ENCODE results near the gene WDR70.
"Not testable (repeated sequence)": the region's sequence is repeated elsewhere in the genome, so short reads cannot be mapped to it uniquely, and the experiment has no call there.

The WDR70 gene

DNA sequence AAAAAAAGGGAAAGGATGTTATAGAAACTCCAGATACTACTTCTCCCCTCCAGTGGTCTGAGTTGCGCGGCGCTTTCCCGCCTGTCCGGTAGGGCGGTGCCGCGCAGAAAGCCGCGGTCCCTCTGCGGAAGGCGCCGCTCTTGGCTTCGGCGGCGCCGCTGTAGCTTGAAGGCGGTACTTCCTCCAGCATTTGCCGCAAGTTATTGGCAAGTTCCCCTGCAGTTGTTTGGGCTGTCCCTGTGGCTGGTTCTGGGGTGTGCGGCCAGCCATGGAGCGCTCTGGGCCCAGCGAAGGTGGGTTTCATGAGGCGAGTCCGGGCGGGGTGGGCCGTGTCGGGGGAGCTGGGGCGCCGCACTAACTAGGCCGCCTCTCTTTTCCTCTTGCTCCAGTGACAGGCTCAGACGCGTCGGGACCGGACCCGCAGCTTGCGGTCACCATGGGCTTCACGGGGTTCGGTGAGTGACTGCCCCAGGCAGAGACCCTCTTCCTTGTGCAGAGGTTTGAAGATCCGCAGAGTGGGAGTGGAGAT, at the start of gene WDR70:
Gene WDR70, plus strand, starts transcription at position 219 of the 529 bp plus-strand sequence. Its CDS starts 50 bp downstream, at position 269.
- peak; percentile 72 for DNase-seq

DNA sequence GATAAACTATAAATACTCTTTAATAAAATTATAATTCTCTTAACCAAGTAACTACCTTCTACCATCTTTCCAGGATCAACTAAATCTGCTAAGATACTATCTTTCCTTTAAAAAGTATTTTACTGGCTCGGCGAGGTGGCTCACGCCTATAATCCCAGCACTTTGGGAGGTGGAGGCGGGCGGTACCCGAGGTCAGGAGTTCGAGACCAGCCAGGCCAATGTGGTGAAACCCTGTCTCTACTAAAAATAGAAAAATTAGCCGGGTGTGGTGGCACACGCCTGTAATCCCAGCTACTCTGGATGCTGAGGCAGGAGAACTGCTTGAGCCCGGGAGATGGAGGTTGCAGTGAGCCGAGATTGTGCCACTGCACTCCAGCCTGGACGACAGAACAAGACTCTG, 44.4 kb upstream of the WDR70 start:
- not testable (repeated sequence) for DNase-seq

DNA sequence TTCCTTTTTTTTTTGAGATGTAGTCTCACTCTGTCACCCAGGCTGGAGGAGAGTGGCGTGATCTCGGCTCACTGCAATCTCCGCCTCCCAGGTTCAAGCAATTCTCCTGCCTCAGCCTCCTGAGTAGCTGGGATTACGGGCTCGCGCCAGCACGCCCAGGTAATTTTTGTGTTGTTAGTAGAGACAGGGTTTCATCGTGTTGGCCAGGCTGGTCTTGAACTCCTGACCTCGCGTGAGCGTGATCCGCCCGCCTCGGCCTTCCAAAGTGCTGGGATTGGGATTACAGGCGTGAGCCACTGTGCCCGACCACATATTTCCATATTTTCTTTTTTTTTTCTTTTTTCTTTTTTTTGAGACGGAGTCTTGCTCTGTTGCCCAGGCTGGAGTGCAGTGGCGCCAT, 36.4 kb upstream of the WDR70 start:
- not testable (repeated sequence) for DNase-seq

DNA sequence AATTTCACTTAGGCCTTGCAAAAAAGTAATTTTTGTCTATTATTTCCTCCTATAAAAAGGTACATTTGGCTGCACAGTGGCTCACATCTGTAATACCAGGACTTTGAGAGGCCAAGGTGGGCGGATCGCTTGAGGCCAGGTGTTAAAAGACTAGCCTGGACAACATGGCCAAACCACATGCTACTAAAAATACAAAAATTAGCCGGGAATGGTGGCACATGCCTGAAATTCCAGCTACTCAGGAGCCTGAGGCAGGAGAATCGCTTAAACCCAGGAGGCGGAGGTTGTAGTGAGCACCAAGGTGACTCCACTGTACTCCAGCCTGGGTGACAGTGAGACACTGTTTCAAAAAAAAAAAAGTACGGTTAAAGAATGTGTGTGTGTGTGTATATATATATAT, 24.0 kb upstream of the WDR70 start:
- DNase-seq, result no peak

DNA sequence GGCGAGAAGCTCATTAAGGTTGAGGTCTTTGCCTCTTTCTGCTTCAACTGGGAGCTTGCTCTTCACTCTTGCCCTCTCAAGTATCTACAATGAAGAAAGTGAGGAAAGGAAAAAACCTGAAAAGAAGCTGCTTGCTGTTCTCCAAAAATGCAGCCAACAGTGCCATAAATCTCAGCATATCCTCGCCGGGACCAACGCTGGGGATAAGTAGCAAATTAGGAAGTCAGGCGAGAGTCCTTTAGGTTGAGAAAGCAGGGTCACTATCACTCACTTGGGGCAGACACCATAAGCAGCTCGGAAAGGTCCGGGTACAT, 8.6 kb upstream of the WDR70 start:
- DNase-seq, result no peak

DNA sequence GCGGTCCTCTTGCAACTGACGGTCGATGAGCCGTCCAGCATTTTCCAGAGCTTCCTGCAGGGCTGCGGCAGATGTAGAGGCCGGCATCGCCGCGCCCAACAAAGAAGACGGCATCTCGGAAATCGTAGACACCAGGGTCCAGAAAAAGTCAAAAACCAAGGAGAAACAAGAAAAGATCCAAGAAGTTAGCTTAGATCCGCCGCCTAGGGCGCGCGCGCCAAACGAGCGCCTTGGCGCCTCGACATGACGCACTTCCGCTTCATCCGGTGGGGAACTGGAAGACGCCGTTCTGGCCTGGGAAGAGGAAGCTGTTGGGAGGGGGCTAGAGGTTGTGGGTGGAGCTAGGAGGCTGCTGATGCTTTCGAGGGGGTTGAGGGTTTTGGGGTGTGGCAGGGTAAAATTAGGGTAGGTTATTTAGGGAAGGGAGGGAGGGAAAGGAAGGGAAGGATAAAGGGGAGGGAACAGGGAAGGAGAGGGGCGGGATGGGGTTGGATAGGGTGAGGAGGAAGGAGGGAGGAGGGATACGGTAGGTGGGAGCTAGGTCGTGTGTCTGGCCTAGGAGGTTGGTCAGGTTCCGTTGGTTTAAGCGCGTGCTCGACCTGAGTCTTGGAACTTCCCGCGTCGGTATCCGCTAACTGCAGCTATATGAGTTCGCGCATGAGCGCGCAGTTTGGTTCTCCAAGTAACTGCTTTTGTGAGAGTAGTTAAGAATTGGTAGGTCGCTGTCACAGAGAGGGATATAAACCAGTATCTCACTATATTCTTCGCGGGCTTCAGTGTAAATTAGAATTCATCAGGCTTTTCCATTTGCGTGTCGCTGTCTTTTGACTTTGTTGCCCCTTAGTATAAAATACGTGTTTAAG, 8.0 kb upstream of the WDR70 start, which contains the start of gene NUP155:
Gene NUP155, minus strand, starts transcription at position 243 of the 863 bp plus-strand sequence. Its CDS starts 129 bp downstream, at position 114.
- DNase-seq, result peak; percentile 78 to 86

DNA sequence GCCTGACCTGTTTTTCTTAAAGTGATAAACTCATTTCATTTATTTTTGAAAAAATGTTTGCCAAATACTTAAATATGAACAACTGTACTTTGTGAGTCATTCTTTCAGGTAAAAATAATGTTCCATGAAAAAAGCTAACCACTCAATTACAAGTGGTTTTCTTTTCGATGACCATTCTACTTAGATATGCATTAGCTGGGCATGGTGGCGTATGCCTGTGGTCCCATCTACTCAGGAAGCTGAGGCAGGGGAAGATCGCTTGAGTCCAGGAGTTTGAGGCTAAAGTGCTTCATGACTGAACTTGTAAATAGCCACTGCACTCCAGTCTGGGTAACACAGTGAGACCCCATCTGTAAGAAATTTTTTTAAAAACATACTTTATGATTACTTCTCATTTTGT, 4.0 kb upstream of the WDR70 start:
- DNase-seq, result no peak

DNA sequence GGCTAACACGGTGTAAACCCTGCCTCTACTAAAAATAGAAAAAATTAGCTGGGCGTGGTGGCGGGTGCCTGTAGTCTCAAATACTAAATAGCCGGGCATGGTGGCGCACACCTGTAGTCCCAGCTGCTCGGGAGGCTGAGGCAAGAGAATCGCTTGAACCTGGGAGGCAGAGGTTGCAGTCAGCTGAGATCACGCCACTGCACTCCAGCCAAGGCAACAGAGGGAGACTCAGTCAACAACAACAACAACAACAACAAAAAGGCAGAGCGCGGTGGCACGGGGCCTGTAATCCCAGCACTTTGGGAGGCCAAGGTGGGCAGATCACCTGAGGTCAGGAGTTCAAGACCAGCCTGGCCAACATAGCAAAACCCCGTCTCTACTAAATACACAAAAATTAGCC, 1.1 kb upstream of the WDR70 start:
- DNase-seq, result not testable (repeated sequence)

DNA sequence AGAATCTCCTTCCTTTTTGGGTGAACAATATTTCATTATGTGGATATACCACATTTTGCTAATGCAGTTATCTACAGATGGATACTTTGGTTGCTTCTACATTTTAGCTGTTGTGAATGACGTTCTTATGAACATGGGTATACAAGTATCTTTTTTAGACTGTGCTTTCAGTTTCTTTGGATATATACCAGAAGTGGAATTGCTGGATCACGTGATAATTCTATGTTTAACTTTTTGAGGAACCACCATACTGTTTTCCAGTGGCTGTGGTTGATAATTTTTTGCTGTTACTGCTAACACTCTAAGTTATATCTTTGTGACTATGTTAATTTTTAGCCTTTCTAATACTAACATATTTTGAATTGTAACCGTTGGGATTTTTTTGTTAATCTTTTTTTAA, 12.5 kb downstream of the WDR70 start:
- DNase-seq, result no peak

DNA sequence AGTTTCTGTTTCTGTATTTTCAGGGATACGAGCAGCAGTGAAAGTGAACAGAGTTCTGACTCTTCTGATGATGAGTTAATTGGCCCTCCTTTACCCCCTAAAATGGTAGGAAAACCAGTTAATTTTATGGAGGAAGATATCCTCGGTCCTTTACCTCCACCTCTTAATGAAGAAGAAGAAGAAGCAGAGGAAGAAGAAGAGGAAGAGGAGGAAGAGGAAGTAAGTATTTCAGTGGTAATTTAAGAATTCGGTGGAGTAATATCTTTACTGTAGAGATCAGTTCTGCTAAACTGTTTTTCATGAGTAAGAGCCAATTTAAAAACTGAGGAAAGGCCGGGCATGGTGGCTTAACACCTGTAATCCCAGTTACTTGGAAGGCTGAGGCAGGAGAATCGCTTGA, 17.2 kb downstream of the WDR70 start:
- DNase-seq, result no peak

DNA sequence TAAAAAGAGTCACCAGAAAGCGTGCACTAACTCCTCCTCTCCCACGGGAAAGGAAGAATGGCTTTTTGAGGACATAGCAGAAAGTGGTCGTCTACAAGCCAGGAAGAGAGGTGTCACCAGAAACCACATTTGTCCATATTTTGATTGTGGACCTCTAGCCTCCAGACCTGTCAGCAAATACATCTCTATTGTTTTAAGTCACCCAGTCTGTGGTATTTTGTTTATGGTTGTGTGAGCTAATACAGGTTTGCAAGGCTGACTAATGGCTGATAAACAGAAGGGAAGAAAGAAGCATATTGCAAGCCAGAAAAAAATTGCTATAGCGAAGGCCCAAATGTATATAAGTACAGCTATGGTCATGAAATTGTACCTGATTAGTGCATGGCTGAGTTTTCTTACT, 21.4 kb downstream of the WDR70 start:
- no peak for DNase-seq

DNA sequence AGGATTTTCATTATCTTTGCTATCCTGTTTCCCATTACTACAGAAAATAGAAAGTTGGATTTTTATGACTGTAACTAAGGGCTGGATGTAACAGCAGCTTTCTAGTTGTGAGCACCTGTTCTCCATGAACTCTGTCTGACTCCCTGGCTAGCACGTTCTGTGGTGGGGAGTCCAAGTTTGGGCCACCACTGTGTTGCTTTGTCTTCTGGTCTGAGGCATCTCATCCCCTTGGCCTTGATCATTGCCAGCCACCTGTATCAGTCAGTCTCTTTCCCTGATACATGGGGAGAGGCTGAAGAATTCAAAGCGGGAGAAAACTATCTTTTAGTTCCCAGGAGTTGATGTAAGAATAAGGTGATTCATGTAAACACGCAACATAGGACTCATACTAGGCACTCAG, 33.4 kb downstream of the WDR70 start:
- DNase-seq, result no peak

DNA sequence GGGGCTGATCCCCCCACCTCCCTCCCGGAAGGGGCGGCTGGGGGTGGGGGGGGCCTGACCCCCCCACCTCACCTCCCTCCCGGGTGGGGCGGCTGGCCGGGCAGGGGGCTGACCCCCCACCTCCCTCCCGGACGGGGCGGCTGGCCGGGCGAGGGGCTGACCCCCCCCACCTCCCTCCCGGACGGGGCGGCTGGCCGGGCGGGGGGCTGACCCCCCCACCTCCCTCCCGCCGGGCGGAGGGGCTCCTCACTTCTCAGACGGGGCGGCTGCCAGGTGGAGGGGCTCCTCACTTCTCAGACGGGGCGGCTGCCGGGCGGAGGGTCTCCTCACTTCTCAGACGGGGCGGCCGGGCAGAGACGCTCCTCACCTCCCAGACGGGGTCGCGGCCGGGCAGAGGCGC, 36.3 kb downstream of the WDR70 start:
- not testable (repeated sequence) for DNase-seq

DNA sequence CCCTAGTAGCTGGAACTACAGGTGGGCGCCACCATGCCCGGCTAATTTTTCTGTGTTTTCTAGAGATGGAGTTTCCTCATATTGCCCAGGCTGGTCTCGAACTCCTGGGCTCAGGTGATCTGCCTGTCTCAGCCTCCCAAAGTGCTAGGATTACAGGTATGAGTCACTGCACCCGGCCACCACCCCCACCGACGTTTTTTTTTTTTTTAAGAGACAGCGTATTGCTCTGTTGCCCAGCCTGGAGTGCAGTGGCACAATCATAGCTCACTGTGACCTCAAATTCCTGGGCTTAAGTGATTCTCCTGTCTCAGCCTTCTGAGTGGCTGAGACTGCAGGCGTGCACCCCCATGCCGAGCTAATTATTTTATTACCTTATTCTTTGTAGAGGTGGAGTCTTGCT, 38.2 kb downstream of the WDR70 start:
- no peak for DNase-seq

DNA sequence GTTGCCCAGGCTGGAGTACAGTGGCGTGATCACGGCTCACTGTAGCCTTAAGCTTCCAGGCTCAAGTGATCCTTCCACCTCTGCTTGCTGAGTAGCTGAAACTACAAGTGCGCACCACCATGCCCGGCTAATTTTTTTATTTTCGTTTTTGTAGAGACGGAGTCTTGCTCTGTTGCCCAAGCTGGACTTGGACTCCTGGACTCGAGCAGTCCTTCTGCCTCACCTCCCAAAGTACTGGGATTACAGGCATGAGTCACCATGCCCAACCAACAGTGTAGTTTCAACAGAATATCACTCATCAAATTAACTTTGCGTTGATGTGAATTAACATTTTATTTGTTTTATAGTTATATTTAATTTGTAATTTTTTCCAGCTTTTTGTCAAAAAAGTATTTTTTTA, 45.3 kb downstream of the WDR70 start:
- no peak for DNase-seq

DNA sequence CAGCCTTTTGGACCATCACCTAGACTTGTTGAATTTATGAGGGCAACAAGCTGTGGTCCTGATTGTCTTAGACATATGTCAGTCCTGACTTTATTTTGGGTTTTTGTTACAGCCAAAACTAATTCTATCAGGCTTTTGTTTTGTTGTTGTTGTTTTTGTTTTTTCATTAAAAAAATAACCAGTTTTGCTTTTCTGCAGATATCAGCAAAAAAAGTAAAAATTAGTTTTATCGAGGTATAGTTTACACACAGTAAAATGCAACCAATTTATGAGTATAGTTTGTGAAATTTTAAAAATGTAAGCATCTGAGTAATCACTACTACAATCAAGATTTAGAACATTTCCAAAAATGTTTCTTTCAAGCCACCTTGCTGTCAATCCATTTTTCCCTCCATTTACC, 48.9 kb downstream of the WDR70 start:
- DNase-seq, result no peak

DNA sequence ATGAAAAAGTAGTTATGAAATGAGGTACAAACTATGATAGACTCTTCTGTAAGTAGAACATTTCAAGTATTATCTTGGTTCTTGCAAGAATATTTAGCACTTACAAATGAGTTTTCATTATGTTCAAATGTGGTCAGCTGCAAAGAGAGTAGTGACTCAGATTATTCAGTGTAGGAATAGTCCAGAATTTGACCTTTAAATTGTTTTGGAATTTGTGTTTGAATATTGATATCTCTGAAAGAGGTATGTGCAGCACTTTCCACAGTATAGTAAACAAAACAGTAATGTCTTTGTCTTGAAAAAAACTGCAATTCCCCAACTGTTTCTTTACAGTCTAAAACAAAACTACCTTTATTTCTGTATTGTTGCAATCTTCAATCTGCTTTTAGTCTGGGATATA, 56.1 kb downstream of the WDR70 start:
- DNase-seq, result no peak

DNA sequence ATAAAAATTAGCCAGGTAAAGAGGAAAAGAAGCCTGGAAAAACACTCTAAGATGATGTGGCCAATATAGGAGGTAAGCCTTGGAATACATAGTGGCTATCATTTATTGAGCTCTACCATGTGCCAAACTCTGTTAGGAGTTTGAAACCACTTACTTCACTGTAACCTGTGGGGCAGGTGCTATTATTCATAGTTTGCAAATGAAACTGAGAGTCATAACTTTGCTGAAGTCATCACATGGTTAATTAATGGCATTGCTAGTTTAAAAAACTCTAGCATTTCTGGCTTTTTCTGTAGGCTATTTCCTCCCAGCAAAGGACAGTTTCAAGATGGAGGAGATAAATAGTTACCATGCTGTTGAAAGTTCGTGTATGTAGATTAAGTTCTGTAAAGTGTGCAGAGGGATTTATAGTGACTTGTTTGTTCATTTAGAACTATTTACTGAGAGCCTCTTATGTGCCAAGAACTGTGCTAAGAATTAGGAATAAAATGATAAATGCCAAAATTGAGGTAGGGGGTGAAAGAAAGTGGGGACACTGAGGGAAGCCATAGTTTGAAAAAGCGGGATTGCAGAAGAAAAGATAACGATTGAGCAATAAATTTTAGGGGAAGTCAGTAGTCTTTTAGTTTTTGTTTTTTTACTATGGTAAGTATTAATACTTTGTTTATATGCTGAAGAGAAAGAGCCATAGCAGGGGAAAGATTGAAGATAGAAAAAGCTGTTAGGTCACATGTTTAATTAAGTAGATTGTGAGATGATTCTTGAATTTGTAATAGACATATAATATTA, 57.2 kb downstream of the WDR70 start:
- DNase-seq, result no peak

DNA sequence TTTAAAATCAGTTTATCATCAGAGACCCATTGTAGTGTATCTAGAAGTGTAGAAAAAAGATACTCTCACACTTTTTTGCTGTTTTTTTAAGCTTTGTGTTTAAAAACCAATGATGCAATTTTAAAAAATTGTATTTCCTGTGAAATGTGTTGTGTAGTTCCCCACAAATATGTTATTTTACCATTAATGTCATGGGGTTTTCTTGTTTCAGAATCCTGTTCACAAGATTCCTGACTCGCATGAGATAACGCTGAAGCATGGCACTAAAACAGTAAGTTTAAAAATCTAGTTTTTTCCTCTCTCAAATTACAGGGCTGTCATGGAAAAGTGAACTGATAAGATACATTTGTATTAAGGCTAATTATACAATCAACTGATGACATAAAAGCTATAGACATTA, 58.6 kb downstream of the WDR70 start:
- no peak for DNase-seq

DNA sequence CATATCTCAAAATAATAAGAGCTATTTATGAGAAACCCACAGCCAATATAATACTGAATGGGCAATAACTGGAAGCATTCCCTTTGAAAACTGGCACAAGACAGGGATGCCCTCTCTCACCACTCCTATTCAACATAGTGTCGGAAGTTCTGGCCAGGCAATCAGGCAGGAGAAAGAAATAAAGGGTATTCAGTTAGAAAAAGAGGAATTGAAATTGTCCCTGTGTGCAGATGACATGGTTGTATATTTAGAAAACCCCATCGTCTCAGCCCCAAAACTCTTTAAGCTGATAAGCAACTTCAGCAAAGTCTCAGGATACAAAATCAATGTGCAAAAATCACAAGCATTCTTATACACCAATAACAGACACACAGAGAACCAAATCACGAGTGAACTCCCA, 66.7 kb downstream of the WDR70 start:
- not testable (repeated sequence) for DNase-seq

DNA sequence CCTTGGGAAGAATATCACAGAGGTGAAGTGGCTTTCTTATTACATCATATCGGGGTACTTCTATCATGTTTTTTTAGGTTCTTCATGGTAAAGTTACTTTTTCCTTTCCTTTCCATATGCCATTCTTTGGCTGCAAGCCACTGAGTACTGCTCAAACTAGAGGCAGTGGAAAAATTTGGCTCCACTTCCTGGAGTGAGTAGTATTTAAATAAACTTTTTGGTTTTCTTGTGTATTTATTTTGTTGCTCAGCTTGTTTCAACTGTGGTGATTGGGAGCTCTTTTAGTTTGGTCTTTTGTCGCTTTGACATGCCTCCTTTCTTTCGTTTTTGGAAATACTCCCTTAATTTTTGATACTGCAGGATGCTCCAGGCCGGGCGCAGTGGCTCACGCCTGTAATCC, 69.8 kb downstream of the WDR70 start:
- DNase-seq, result no peak

DNA sequence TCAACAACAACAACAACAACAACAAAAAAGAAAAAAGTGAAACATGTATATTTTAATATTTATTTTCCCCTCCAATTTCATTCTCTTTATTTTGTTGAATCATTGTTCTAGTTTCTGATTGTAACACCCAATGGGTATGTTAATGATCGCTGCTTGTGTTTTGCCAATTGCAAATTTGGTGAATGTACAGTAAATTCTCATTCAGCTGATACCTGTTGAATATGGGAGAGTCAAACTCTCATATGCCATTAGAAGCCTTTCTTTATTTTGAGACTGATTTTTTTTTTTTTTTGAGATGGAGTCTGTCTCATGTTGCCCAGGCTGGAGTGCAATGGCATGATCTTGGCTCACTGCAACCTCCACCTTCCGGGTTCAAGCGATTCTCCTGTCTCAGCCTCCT, 72.9 kb downstream of the WDR70 start:
- not testable (repeated sequence) for DNase-seq

DNA sequence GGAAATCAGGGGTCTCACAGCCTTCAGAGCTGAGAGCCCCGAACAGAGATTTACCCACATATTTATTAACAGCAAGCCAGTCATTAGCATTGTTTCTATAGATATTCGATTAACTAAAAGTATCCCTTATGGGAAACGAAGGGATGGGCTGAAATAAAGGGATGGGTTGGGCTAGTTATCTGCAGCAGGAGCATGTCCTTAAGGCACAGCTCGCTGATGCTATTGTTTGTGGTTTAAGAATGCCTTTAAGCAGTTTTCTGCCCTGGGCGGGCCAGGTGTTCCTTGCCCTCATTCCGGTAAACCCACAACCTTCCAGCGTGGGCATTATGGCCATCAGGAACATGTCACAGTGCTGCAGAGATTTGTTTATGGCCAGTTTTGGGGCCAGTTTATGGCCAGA, 74.1 kb downstream of the WDR70 start:
- DNase-seq, result not testable (repeated sequence)
